Measurements from ENCODE around the gene ZCCHC17.
"Not testable (repeated sequence)": the region's sequence is repeated elsewhere in the genome, so short reads cannot be mapped to it uniquely, and the experiment has no call there.

ZCCHC17 gene

GRCh38 chr1:31381394-31382294, 84.8 kb downstream of the ZCCHC17 start:
- no peaks in the 10 kb centered on the region for H3K36me3 ChIP-seq (replicated peaks; ENCODE audit: low read depth, low read length)
- H3K27ac ChIP-seq (ENCODE audit: low read length), result no peak overlapping the region
- no peaks in the 10 kb centered on the region for H3K9me3 ChIP-seq (ENCODE audit: insufficient read depth, low read length)
- no peaks in the 10 kb centered on the region for H4K20me1 ChIP-seq (ENCODE audit: insufficient read depth, low read length)
- TF ChIP-seq CTCF (IDR thresholded peaks at IDR 0.05; ENCODE audit: low read depth, low read length) (no peak), EZH2phosphoT487 (IDR thresholded peaks at IDR 0.05; ENCODE audit: low read depth) (no peak)
- no peaks in the 10 kb centered on the region for H3K4me1 ChIP-seq (ENCODE audit: low read length)
- no peak overlapping the region for H3K9ac ChIP-seq (ENCODE audit: low read length)
- H3K27me3 ChIP-seq (ENCODE audit: low read depth, low read length), result no peaks in the 10 kb centered on the region
- no peaks in the 10 kb centered on the region for H3K79me2 ChIP-seq (ENCODE audit: low read length)
- no peak overlapping the region for H3K4me2 ChIP-seq (ENCODE audit: low read length)
- no peak overlapping the region for H3K4me3 ChIP-seq (ENCODE audit: low read length)
- H2AFZ ChIP-seq (ENCODE audit: low read depth, low read length), result no peak overlapping the region

GRCh38 chr1:31382379-31382989, 85.7 kb downstream of the ZCCHC17 start:
- no peaks in the 10 kb centered on the region for H3K9me3 ChIP-seq (ENCODE audit: insufficient read depth, low read length)
- TF ChIP-seq EZH2phosphoT487 (IDR thresholded peaks at IDR 0.05; ENCODE audit: low read depth) (no peak), CTCF (IDR thresholded peaks at IDR 0.05; ENCODE audit: low read depth, low read length) (no peak)
- no peaks in the 10 kb centered on the region for H3K27me3 ChIP-seq (ENCODE audit: low read depth, low read length)
- H3K4me1 ChIP-seq (ENCODE audit: low read length), result no peaks in the 10 kb centered on the region
- H3K36me3 ChIP-seq (replicated peaks; ENCODE audit: low read depth, low read length), result no peaks in the 10 kb centered on the region
- H3K79me2 ChIP-seq (ENCODE audit: low read length), result no peaks in the 10 kb centered on the region
- no peak overlapping the region for H2AFZ ChIP-seq (ENCODE audit: low read depth, low read length)
- H3K4me2 ChIP-seq (ENCODE audit: low read length), result no peak overlapping the region
- H4K20me1 ChIP-seq (ENCODE audit: insufficient read depth, low read length), result no peaks in the 10 kb centered on the region
- no peak overlapping the region for H3K9ac ChIP-seq (ENCODE audit: low read length)
- no peak overlapping the region for H3K4me3 ChIP-seq (ENCODE audit: low read length)
- H3K27ac ChIP-seq (ENCODE audit: low read length), result no peak overlapping the region

- Histone ChIP-seq H3K27me3 (ENCODE audit: low read depth, low read length) (no peaks in the 10 kb centered on the region), H3K4me2 (ENCODE audit: low read length) (no peak overlapping the region), H3K36me3 (replicated peaks; ENCODE audit: low read depth, low read length) (no peaks in the 10 kb centered on the region), H3K9me3 (ENCODE audit: insufficient read depth, low read length) (no peaks in the 10 kb centered on the region), H3K79me2 (ENCODE audit: low read length) (no peaks in the 10 kb centered on the region), H3K4me1 (ENCODE audit: low read length) (no peaks in the 10 kb centered on the region), H2AFZ (ENCODE audit: low read depth, low read length) (no peak overlapping the region), H3K4me3 (ENCODE audit: low read length) (no peak overlapping the region), H3K9ac (ENCODE audit: low read length) (no peak overlapping the region), H3K27ac (ENCODE audit: low read length) (no peak overlapping the region), H4K20me1 (ENCODE audit: insufficient read depth, low read length) (no peaks in the 10 kb centered on the region)
- TF ChIP-seq CTCF (IDR thresholded peaks at IDR 0.05; ENCODE audit: low read depth, low read length) (no peak), EZH2phosphoT487 (IDR thresholded peaks at IDR 0.05; ENCODE audit: low read depth) (no peak)
These were observed 87.1 kb downstream of the ZCCHC17 start for GRCh38 chr1:31383967-31384366.

GRCh38 chr1:31386576-31387243, 89.9 kb downstream of the ZCCHC17 start:
- H3K9me3 ChIP-seq (ENCODE audit: insufficient read depth, low read length); H3K36me3 ChIP-seq (replicated peaks; ENCODE audit: low read depth, low read length); H3K4me3 ChIP-seq (ENCODE audit: low read length); H3K27me3 ChIP-seq (ENCODE audit: low read depth, low read length); H3K27ac ChIP-seq (ENCODE audit: low read length); H3K4me1 ChIP-seq (ENCODE audit: low read length); H3K79me2 ChIP-seq (ENCODE audit: low read length); H2AFZ ChIP-seq (ENCODE audit: low read depth, low read length); H3K9ac ChIP-seq (ENCODE audit: low read length); H4K20me1 ChIP-seq (ENCODE audit: insufficient read depth, low read length); H3K4me2 ChIP-seq (ENCODE audit: low read length): not testable (repeated sequence)
